GM12878 (cell line): ENCODE data around the gene GTPBP6. TPM values are rescaled to one million over a fixed set of nuclear protein-coding genes. Genes with fewer than 3 reads are reported as not detected.
A peak's percentile ranks its signal among the peaks of the same experiment; 100 is the strongest.

Source experiments
- ATAC-seq: fragments of 200-7000 bp; cut with Tn5 transposase; 3 replicates; pipeline ENCODE4 v1.9.1; 2020; ENCODE audit warnings: mild to moderate bottlenecking, moderate library complexity
- BruUV-seq: library from RNA; stranded (reverse); fragments of 400-500 nt; replicated peaks from 2 replicates; lab custom pipeline; 2021; lab: Mats Ljungman, UMichigan
- CTCF ChIA-PET: fragments of 300-600 bp; sonication (Branson Sonifier 250); formaldehyde crosslinking; extraction: SDS; loops from one replicate; lab custom pipeline; 2021; ENCODE audit warnings: inconsistent platforms; lab: Yijun Ruan, JAX
- POLR2A ChIA-PET: fragments of 350-600 bp; formaldehyde crosslinking; extraction: SDS; loops from one replicate; lab custom pipeline; 2021; ENCODE audit warnings: inconsistent platforms; lab: Charles Lee
- RAD21 ChIA-PET: fragments of 300-600 bp; sonication (Branson Sonifier 250); formaldehyde crosslinking; loops from one replicate; lab custom pipeline; 2023; ENCODE audit warnings: antibody characterized with exemption; ENCODE audit not compliant: unreplicated experiment; lab: Charles Lee
- SMC1A ChIA-PET: fragments of 300-600 bp; sonication (Branson Sonifier 250); formaldehyde crosslinking; loops from one replicate; lab custom pipeline; 2023; ENCODE audit not compliant: unreplicated experiment, uncharacterized antibody; lab: Charles Lee
- DNase-seq: peaks from one replicate; pipeline ENCODE4 v3.0.0-alpha.2; 2011; ENCODE audit warnings: low read depth, low spot score
- FAIRE-seq: peaks from 3 replicates; lab custom pipeline; 2011; peaks lifted over from hg19 to GRCh38; lab: Jason Lieb, UNC
- H2AFZ ChIP-seq: 2 replicates; pipeline ENCODE4 v1.6.0; 2011; ENCODE audit warnings: low read depth, low read length, control low read depth; ENCODE audit not compliant: control insufficient read depth
- H3K27ac ChIP-seq: 2 replicates; pipeline ENCODE4 v1.5.1; 2011; ENCODE audit warnings: control low read depth; ENCODE audit not compliant: control insufficient read depth, insufficient read depth
- H3K27me3 ChIP-seq, 2 experiments: replicated peaks in 1 of 2; 2 replicates each; pipeline versions ENCODE4 v1.6.0 to v1.6.1; 2011; ENCODE audit warnings: low read length in 1 of 2; ENCODE audit not compliant: control insufficient read depth in 2 of 2, insufficient read depth in 2 of 2
- H3K36me3 ChIP-seq, 2 experiments: 2 replicates each; pipeline ENCODE4 v1.5.1; 2011; ENCODE audit warnings: low read length in 1 of 2; ENCODE audit not compliant: control insufficient read depth in 2 of 2, insufficient read depth in 2 of 2
- H3K4me1 ChIP-seq: 2 replicates; pipeline ENCODE4 v1.6.1; 2011; ENCODE audit warnings: mild to moderate bottlenecking, low read length, moderate library complexity, mixed read lengths; ENCODE audit not compliant: control insufficient read depth, insufficient read depth
- H3K4me2 ChIP-seq: 2 replicates; pipeline ENCODE4 v1.6.0; 2011; ENCODE audit warnings: control low read depth; ENCODE audit not compliant: control insufficient read depth, insufficient read depth
- H3K4me3 ChIP-seq: fragments of 200-600 bp; sonication (generic); 2 replicates; pipeline ENCODE4 v1.5.1; 2016
- H3K79me2 ChIP-seq: 2 replicates; pipeline ENCODE4 v1.6.0; 2011; ENCODE audit warnings: low read length; ENCODE audit not compliant: control insufficient read depth, insufficient read depth
- H3K9ac ChIP-seq: 2 replicates; pipeline ENCODE4 v1.8.0; 2011; ENCODE audit warnings: low read length, control low read depth, mixed read lengths; ENCODE audit not compliant: control insufficient read depth, insufficient read depth
- H3K9me3 ChIP-seq: replicated peaks from 3 replicates; pipeline ENCODE4 v1.5.1; 2011; ENCODE audit warnings: mild to moderate bottlenecking, low read length; ENCODE audit not compliant: control insufficient read depth, insufficient read depth
- H4K20me1 ChIP-seq: 2 replicates; pipeline ENCODE4 v1.6.0; 2011; ENCODE audit not compliant: control insufficient read depth, insufficient read depth
- ELK1 ChIP-seq: IDR thresholded peaks from 2 replicates; pipeline ENCODE4 v1.6.1; 2012; ENCODE audit warnings: low read depth, low read length, improper control_type of control experiment
- ESRRA ChIP-seq: IDR thresholded peaks from 2 replicates; pipeline ENCODE4 v1.6.1; 2012; ENCODE audit warnings: mild to moderate bottlenecking, low read length, improper control_type of control experiment
- FOXM1 ChIP-seq: IDR thresholded peaks from 2 replicates; pipeline ENCODE4 v1.6.1; 2012; ENCODE audit warnings: low read depth, mild to moderate bottlenecking, inconsistent platforms, low read length, moderate library complexity
- LARP7 ChIP-seq: fragments of 450-650 bp; IDR thresholded peaks from 2 replicates; pipeline ENCODE4 v1.6.1; 2017; ENCODE audit warnings: mild to moderate bottlenecking
- MLLT1 ChIP-seq: fragments of 450-650 bp; IDR thresholded peaks from 2 replicates; pipeline ENCODE4 v1.6.1; 2016; ENCODE audit warnings: mild to moderate bottlenecking
- MTA3 ChIP-seq: IDR thresholded peaks from 2 replicates; pipeline ENCODE4 v1.6.1; 2012; ENCODE audit warnings: low read length, inconsistent platforms, borderline replicate concordance
- POLR2A ChIP-seq: IDR thresholded peaks from 2 replicates; pipeline ENCODE4 v1.6.1; 2011; ENCODE audit warnings: low read depth, mild to moderate bottlenecking, low read length
- RAD21 ChIP-seq: IDR thresholded peaks from 2 replicates; pipeline ENCODE4 v1.6.1; 2011; ENCODE audit warnings: mild to moderate bottlenecking, low read depth, low read length, moderate library complexity; ENCODE audit not compliant: insufficient read depth
- RAD51 ChIP-seq: fragments of 450-650 bp; IDR thresholded peaks from 2 replicates; pipeline ENCODE4 v1.6.1; 2016; ENCODE audit warnings: moderate library complexity, mild to moderate bottlenecking, inconsistent platforms
- SMC3 ChIP-seq: IDR thresholded peaks from 2 replicates; pipeline ENCODE4 v1.6.1; 2011; ENCODE audit warnings: low read length, improper control_type of control experiment, borderline replicate concordance
- SP1 ChIP-seq: IDR thresholded peaks from one replicate; pipeline ENCODE4 v1.6.1; 2011; ENCODE audit warnings: low read depth, low read length
- ZSCAN29 ChIP-seq: fragments of 450-650 bp; IDR thresholded peaks from 2 replicates; pipeline ENCODE4 v1.6.1; 2017; ENCODE audit warnings: mild to moderate bottlenecking, moderate library complexity
- WGBS: methylation state at CpG from one replicate; pipeline ENCODE4 v1.1.6; 2016; ENCODE audit warnings: low lambda C conversion rate; ENCODE audit not compliant: insufficient replicate concordance, insufficient coverage; ENCODE audit errors: missing lambda C conversion rate; 5-methylcytosine and 5-hydroxymethylcytosine counted together
- in situ Hi-C: fragments of 300-500 bp; cut with MboI; formaldehyde crosslinking; loops from 9 replicates; pipeline ENCODE4 v1.14.3; 2018; ENCODE audit warnings: mixed read lengths
- intact Hi-C: fragments of 100-400 bp; cut with micrococcal nuclease; formaldehyde crosslinking; loops from one replicate; pipeline ENCODE4 v1.14.2; 2022; ENCODE audit not compliant: unreplicated experiment
- polyA plus RNA-seq, 11 experiments: library from polyadenylated mRNA; depleted of rRNA in 4 of 11; unstranded in 6 of 11; stranded (reverse) in 5 of 11; fragments of >200 nt; fragmentation: Nextera tagmentation in 4 of 11; fragmentation: Illumina TruSeq in 1 of 11; extraction: Ambion mirVana in 4 of 11; extraction: Trizol in 1 of 11; gene quantifications; 1 replicate in 1 of 11; 2 replicates in 10 of 11; pipeline versions ENCODE4 v1.2.1 to v1.2.3, GENCODE V29; 2011 to 2016; ENCODE audit warnings: inconsistent platforms in 2 of 11, missing spikeins in 2 of 11, low read depth in 1 of 11
- total RNA-seq, 4 experiments: library from RNA; depleted of rRNA in 3 of 4; stranded (reverse); fragments of >200 nt in 3 of 4; fragmentation: Illumina TruSeq in 1 of 4; extraction: Trizol in 1 of 4; gene quantifications; 2 replicates each; pipeline versions ENCODE4 v1.2.1 to v1.2.3, GENCODE V29; 2013 to 2021

GTPBP6 gene
- total and polyA plus RNA-seq, 10 of the 15 experiments (the other 5 are each of a cell fraction or from before 2014, with no cell fraction given), result 0.31 to 71.0 (median 21.1) TPM

DNA sequence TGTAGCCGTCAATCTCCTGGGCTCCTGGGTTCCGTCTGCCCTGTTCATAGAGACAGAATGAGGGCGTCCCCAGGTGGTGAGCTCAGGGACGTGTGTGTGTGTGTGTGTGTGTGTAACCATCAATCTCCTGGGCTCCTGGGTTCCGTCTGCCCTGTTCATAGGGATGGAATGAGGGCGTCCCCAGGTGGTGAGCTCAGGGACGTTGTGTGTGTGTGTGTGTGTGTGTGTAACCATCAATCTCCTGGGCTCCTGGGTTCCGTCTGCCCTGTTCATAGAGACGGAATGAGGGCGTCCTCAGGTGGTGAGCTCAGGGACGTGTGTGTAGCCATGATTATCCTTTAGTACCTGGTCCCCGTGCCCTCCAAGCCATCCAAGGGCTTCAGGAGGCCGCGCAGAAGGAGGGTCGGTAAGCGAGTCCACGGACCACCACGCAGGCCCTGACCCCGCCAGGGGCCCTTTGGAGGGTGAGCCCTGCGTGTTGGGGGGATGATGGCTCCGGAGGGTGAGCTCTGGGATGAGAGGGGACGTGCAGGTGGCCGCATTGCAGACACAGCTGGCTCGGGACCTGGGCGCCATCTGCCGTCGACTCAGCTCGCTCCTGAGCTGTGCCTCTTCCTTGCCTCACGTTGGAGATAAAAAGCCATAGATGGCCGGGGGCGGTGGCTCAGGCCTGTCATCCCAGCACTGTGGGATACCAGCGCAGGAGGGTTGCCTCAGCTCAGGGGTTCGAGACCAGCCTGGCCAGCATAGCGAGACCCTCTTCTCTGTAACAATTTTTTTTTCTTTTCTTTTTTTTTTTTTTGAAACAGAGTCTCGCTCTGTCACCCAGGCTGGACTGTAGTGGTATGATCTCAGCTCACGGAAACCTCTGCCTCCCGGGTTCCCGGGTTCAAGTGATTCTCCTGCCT is 5.4 kb upstream of the GTPBP6 start (continued):
- TF ChIP-seq SP1 (no peak), SMC3 (peak; percentile 29; the same call in 1 of the 2 replicates), ESRRA (no peak), RAD21 (0 out of 2 replicates have a peak, but pooled peaks have one; percentile 13)

DNA sequence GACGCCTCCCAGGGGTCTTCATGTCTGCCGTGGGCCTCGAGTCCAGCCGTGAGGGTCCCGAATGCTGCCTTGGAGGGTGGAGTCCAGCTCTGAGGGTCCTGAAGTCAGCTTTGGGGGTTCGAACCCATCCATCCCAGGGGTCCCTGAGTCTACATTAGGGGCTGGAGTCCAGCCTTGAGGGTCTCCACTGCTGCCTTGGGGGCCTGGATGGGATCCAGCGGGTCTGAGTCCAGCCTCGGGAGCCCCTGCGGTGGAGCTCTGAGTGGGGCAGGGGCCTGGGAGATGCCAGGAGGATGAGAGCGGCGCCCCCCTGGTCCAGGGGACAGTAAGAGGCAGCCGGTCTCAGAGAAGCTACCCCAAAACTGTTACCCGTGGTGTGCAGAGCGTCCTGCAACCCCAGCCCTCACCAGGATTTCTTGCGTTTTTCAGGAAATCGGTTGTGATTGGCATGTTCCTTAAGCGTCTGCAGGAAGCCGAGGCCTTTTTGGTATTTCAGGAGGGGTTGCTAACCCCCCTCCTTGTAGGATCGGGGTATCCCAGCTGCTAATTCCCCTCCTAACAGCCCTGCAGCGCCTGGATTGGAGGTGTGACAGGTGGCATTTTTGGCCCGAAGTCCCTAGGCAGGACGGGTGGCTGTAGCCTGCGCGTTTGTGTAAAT is 1.7 kb upstream of the GTPBP6 start:
- 16% methylated on average over 24 of the region's 24 CpGs for WGBS
- Histone ChIP-seq H3K36me3 (no peaks in the 10 kb centered on the region; a peak in 1 of 4 replicates), H3K9me3 (no peaks in the 10 kb centered on the region), H3K79me2 (peaks cover 14% of the 10 kb centered on the region), H3K4me2 (peak overlapping the region; percentile 32), H3K9ac (peak overlapping the region; percentile 98), H4K20me1 (no peaks in the 10 kb centered on the region), H3K4me3 (peak overlapping the region; percentile 86), H2AFZ (no peak overlapping the region), H3K4me1 (peaks cover 7% of the 10 kb centered on the region), H3K27ac (peak overlapping the region; percentile 95), H3K27me3 (no peaks in the 10 kb centered on the region)
- SMC1A ChIA-PET, result no interaction called here
- POLR2A ChIA-PET, result no interaction called here
- intact Hi-C loops (no loop called here), in situ Hi-C loops (no loop called here)
- no peak for ATAC-seq
- no TSS peak for BruUV-seq
- CTCF ChIA-PET, result no interaction called here
- no peak for DNase-seq
- FAIRE-seq, result no peak
- RAD21 ChIA-PET, result no interaction called here
- TF ChIP-seq RAD21 (no peak), ZSCAN29 (no peak), RAD51 (no peak), LARP7 (no peak), MTA3 (0 out of 2 replicates have a peak, but pooled peaks have one; percentile 38), FOXM1 (no peak), ELK1 (no peak), POLR2A (peak; percentile 21; the same call in 1 of the 2 replicates), MLLT1 (0 out of 2 replicates have a peak, but pooled peaks have one; percentile 28)
- TF ChIP-seq, all 136 proteins: peak for 3
